Measurements from ENCODE around the gene GAST. TPM values are rescaled to one million over a fixed set of nuclear protein-coding genes. Genes with fewer than 3 reads are reported as not detected.

Gene GAST
- total RNA-seq, 1 experiment from 2014 or later = not detected

DNA sequence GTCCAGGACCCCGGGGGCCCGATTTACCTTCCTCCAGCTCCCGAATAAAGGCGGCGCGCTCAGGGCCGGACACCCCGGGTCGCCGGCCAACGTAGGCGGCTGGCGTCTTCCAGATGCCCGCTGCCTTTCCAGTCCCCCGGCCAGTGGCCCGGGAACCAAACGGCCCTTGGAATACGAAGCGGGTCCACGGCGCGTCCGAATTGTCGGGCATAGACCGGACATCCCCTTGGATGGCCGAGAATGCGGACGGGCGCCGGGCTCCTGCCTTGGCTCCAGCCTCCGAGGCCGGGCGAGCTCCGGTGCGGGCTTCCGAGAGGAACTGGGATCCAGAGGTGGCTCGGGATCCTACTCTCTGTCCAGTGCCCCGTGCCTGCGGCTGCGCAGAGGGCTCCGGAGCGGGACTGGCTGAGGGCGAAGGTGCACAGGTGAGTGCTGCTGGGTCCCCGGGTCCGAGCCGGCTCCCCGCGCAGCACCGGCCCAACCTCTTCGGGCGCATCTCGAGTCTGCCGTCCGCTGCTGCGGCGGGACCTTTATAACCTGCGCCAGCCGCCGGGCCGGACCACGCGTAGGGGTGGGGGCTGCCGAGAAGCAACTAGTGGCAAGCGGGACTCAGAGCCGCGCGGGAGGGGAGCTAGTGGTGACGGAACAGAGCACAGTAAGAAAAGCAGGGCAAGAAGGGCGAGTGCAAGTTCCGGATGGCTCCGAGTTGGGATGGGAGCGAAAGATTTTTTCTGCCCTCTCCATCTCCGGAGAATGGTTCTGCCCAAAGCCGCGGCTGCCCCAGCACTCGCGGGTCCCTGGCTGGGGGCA is 22.2 kb downstream of the GAST start, which contains the start of gene HAP1:
TSS of gene HAP1 (minus strand) at position 505 of the 810 bp plus-strand sequence. CDS start at position 496, 9 bp downstream.
- CTCF ChIA-PET = interaction anchor here (0.6 to 4.7 kb wide), 5 partner anchors 8 to 402 kb away, joined by 3 to 37 read pairs (median 3); no protein-coding TSS in a partner anchor
- peaks cover 10% of the 10 kb centered on the region for H3K4me1 Mint-ChIP-seq (ENCODE audit: insufficient read depth, unreplicated experiment)
- POLR2A ChIA-PET = interaction anchor here (0.5 to 1.7 kb wide), 13 partner anchors 8 to 178 kb away, joined by 3 to 10 read pairs (median 4); partner anchors contain the start of gene JUP
- H3K9me3 Mint-ChIP-seq (ENCODE audit: unreplicated experiment) = no peaks in the 10 kb centered on the region
- TF ChIP-seq CTCF (IDR thresholded peaks at IDR 0.05; ENCODE audit: unreplicated experiment) = no peak
- H3K27me3 Mint-ChIP-seq (ENCODE audit: insufficient read depth, unreplicated experiment) = peaks cover 67% of the 10 kb centered on the region
- intact Hi-C loops (cut with micrococcal nuclease) = no loop called here
- DNase-seq (ENCODE audit: unreplicated experiment) = peak; percentile 38
- no peaks in the 10 kb centered on the region for H3K36me3 Mint-ChIP-seq (ENCODE audit: insufficient read depth, unreplicated experiment)
- H3K4me3 Mint-ChIP-seq (ENCODE audit: unreplicated experiment) = peak within 1 kb of the TSS; percentile 74
- no TSS peak for BruUV-seq (replicated peaks)
- peak within 1 kb of the TSS; percentile 79 for H3K27ac Mint-ChIP-seq (ENCODE audit: low read depth, unreplicated experiment)

GRCh38 chr17:41734949-41735313 is 22.8 kb downstream of the GAST start:
- BruUV-seq (replicated peaks) = no TSS peak
- ChIA-PET POLR2A (interaction anchor here (0.5 to 1.7 kb wide), 9 partner anchors 9 to 177 kb away, joined by 3 to 10 read pairs (median 5); partner anchors contain the start of gene JUP), CTCF (interaction anchor here (0.5 to 4.7 kb wide), 6 partner anchors 67 to 401 kb away, joined by 3 to 37 read pairs (median 3); no protein-coding TSS in a partner anchor)
- intact Hi-C loops (cut with micrococcal nuclease) = loop anchor here (5.0 kb wide), 1 partner anchor 382 kb away; no protein-coding TSS in a partner anchor
- Mint-ChIP-seq H3K4me3 (ENCODE audit: unreplicated experiment) (peak overlapping the region; percentile 74), H3K27ac (ENCODE audit: low read depth, unreplicated experiment) (peak overlapping the region; percentile 79), H3K4me1 (ENCODE audit: insufficient read depth, unreplicated experiment) (peaks cover 16% of the 10 kb centered on the region), H3K36me3 (ENCODE audit: insufficient read depth, unreplicated experiment) (no peaks in the 10 kb centered on the region), H3K27me3 (ENCODE audit: insufficient read depth, unreplicated experiment) (peaks cover 67% of the 10 kb centered on the region), H3K9me3 (ENCODE audit: unreplicated experiment) (no peaks in the 10 kb centered on the region)
- TF ChIP-seq CTCF (IDR thresholded peaks at IDR 0.05; ENCODE audit: unreplicated experiment) = no peak
- DNase-seq (ENCODE audit: unreplicated experiment) = no peak

- no TSS peak for BruUV-seq (replicated peaks)
- peaks cover 65% of the 10 kb centered on the region for H3K27me3 Mint-ChIP-seq (ENCODE audit: insufficient read depth, unreplicated experiment)
- intact Hi-C loops (cut with micrococcal nuclease) = loop anchor here (5.0 kb wide), 1 partner anchor 382 kb away; no protein-coding TSS in a partner anchor
- H3K4me1 Mint-ChIP-seq (ENCODE audit: insufficient read depth, unreplicated experiment) = peaks cover 16% of the 10 kb centered on the region
- ChIA-PET POLR2A (interaction anchor here (1.3 to 3.0 kb wide), 5 partner anchors 18 to 66 kb away, joined by 3 to 23 read pairs (median 5); partner anchors contain the start of gene JUP), CTCF (interaction anchor here (0.6 to 4.7 kb wide), 4 partner anchors 17 to 245 kb away, joined by 3 to 37 read pairs (median 4); no protein-coding TSS in a partner anchor)
- no peak for TF ChIP-seq CTCF (IDR thresholded peaks at IDR 0.05; ENCODE audit: unreplicated experiment)
- no peak overlapping the region for H3K27ac Mint-ChIP-seq (ENCODE audit: low read depth, unreplicated experiment)
- no peaks in the 10 kb centered on the region for H3K9me3 Mint-ChIP-seq (ENCODE audit: unreplicated experiment)
- no peaks in the 10 kb centered on the region for H3K36me3 Mint-ChIP-seq (ENCODE audit: insufficient read depth, unreplicated experiment)
- no peak for DNase-seq (ENCODE audit: unreplicated experiment)
- H3K4me3 Mint-ChIP-seq (ENCODE audit: unreplicated experiment) = no peak overlapping the region
Measured at GRCh38 chr17:41735744-41736143, 23.6 kb downstream of the GAST start.

Measured in MCF 10A (cell line).